Hematopoietic multipotent progenitor cell treated with erythropoietin and hydrocortisone succinate and interleukin-3 and kit ligand, for 8 days (in vitro differentiated cells): ENCODE data around the gene PRR33.
"Not testable (repeated sequence)": the region's sequence is repeated elsewhere in the genome, so short reads cannot be mapped to it uniquely, and the experiment has no call there.

Experiments used
- DNase-seq: peaks from one replicate; pipeline ENCODE4 v3.0.0-alpha.2; 2015

Gene PRR33

GRCh38 chr11:1888811-1889210 is 2.9 kb downstream of the PRR33 start:
- no peak for DNase-seq

GRCh38 chr11:1888347-1888753 is 3.3 kb downstream of the PRR33 start:
- DNase-seq, result no peak

GRCh38 chr11:1887451-1888346 is 4.0 kb downstream of the PRR33 start:
- DNase-seq, result no peak

GRCh38 chr11:1886551-1886950 is 5.1 kb downstream of the PRR33 start:
- DNase-seq, result not testable (repeated sequence)

- no peak for DNase-seq
Observed at GRCh38 chr11:1884303-1884700, 7.4 kb downstream of the PRR33 start.

GRCh38 chr11:1883346-1884302 is 8.1 kb downstream of the PRR33 start:
- DNase-seq, result no peak

- DNase-seq, result peak; percentile 69
Observed at GRCh38 chr11:1882265-1883238, 9.1 kb downstream of the PRR33 start.

GRCh38 chr11:1881442-1882264 is 10.0 kb downstream of the PRR33 start:
- no peak for DNase-seq

GRCh38 chr11:1880746-1881441 is 10.8 kb downstream of the PRR33 start:
- no peak for DNase-seq

GRCh38 chr11:1879941-1880720 is 11.6 kb downstream of the PRR33 start:
- DNase-seq, result no peak

GRCh38 chr11:1879342-1879940 is 12.3 kb downstream of the PRR33 start:
- DNase-seq, result no peak

- DNase-seq, result no peak
Observed at GRCh38 chr11:1878137-1879031, 13.3 kb downstream of the PRR33 start.

GRCh38 chr11:1877211-1878136 is 14.2 kb downstream of the PRR33 start:
- no peak for DNase-seq

- DNase-seq, result no peak
Observed at GRCh38 chr11:1876361-1877063, 15.2 kb downstream of the PRR33 start.

- DNase-seq, result not testable (repeated sequence)
Observed at GRCh38 chr11:1875851-1876301, 15.8 kb downstream of the PRR33 start.

GRCh38 chr11:1875093-1875850 is 16.4 kb downstream of the PRR33 start:
- DNase-seq, result no peak
